H1 (cell line): ENCODE results near the gene MRPS31. TPM values are rescaled to one million over a fixed set of nuclear protein-coding genes. Genes with fewer than 3 reads are reported as not detected.

Experiments
- CTCF ChIA-PET: fragments of 300-600 bp; sonication (Branson Sonifier 250); formaldehyde crosslinking; loops from one replicate; lab custom pipeline; 2021; ENCODE audit not compliant: partially characterized antibody; lab: Charles Lee
- POLR2A ChIA-PET: fragments of 300-600 bp; sonication (Branson Sonifier 250); formaldehyde crosslinking; loops from one replicate; lab custom pipeline; 2021; ENCODE audit warnings: inconsistent platforms; ENCODE audit not compliant: partially characterized antibody; lab: Charles Lee
- DNase-seq, 2 experiments: peaks; one replicate each; pipeline versions ENCODE4 v3.0.0 to v3.0.0-alpha.2; 2010 to 2022; ENCODE audit warnings: low spot score in 2 of 2, low read depth in 1 of 2, mixed read lengths in 1 of 2
- FAIRE-seq: peaks from 2 replicates; lab custom pipeline; 2011; peaks lifted over from hg19 to GRCh38; lab: Jason Lieb, UNC
- H2AFZ ChIP-seq: 2 replicates; pipeline ENCODE4 v1.8.1; 2012; ENCODE audit warnings: low read length, inconsistent platforms
- H2AK5ac ChIP-seq: 2 replicates; pipeline ENCODE4 v1.6.1; 2013; ENCODE audit warnings: low read depth, low read length
- H2BK120ac ChIP-seq: replicated peaks from 2 replicates; pipeline ENCODE3; 2013; ENCODE audit warnings: low read depth, low read length, inconsistent platforms
- H2BK12ac ChIP-seq: 2 replicates; pipeline ENCODE4 v1.6.1; 2013; ENCODE audit warnings: low read depth, low read length
- H2BK15ac ChIP-seq: 2 replicates; pipeline ENCODE4 v1.6.1; 2013; ENCODE audit warnings: low read length
- H2BK20ac ChIP-seq: 2 replicates; pipeline ENCODE4 v1.6.1; 2013; ENCODE audit warnings: low read length
- H2BK5ac ChIP-seq: 2 replicates; pipeline ENCODE4 v1.6.1; 2013; ENCODE audit warnings: low read depth, low read length
- H3K14ac ChIP-seq: 2 replicates; pipeline ENCODE4 v1.6.1; 2013; ENCODE audit warnings: inconsistent platforms; ENCODE audit not compliant: insufficient read length
- H3K18ac ChIP-seq: 2 replicates; pipeline ENCODE4 v1.6.1; 2013; ENCODE audit warnings: low read length; ENCODE audit errors: extremely low read depth
- H3K23ac ChIP-seq: 2 replicates; pipeline ENCODE4 v1.6.1; 2013; ENCODE audit warnings: inconsistent platforms; ENCODE audit not compliant: insufficient read length
- H3K23me2 ChIP-seq: 2 replicates; pipeline ENCODE4 v1.6.1; 2013; ENCODE audit warnings: low read depth, low read length
- H3K27ac ChIP-seq: 2 replicates; pipeline ENCODE4 v1.6.1; 2011; ENCODE audit warnings: low read depth, low read length, inconsistent platforms
- H3K27me3 ChIP-seq, 4 experiments: replicated peaks in 1 of 4; 1 replicate in 1 of 4; 2 replicates in 3 of 4; pipeline versions ENCODE4 v1.6.1 to v1.8.1; 2011 to 2013; ENCODE audit warnings: low read length in 3 of 4, mild to moderate bottlenecking in 3 of 4, inconsistent platforms in 2 of 4, mixed read lengths in 2 of 4, moderate library complexity in 1 of 4; ENCODE audit not compliant: control insufficient read depth in 3 of 4, insufficient read depth in 3 of 4; ENCODE audit errors: extremely low read depth in 1 of 4
- H3K36me3 ChIP-seq, 4 experiments: 2 replicates each; pipeline versions ENCODE4 v1.6.1 to v1.8.1; 2011 to 2013; ENCODE audit warnings: mild to moderate bottlenecking in 4 of 4, low read length in 3 of 4, moderate library complexity in 2 of 4, control low read depth in 1 of 4, inconsistent platforms in 1 of 4; ENCODE audit not compliant: insufficient read depth in 4 of 4, control insufficient read depth in 2 of 4
- H3K4ac ChIP-seq: replicated peaks from 2 replicates; pipeline ENCODE3; 2013; ENCODE audit warnings: low read length, low read depth, mixed read lengths, inconsistent platforms; ENCODE audit not compliant: insufficient read length
- H3K4me1 ChIP-seq, 4 experiments: replicated peaks in 1 of 4; 1 replicate in 1 of 4; 2 replicates in 3 of 4; pipeline versions ENCODE4 v1.6.1 to v1.8.1; 2011 to 2013; ENCODE audit warnings: low read length in 3 of 4, inconsistent platforms in 2 of 4, mixed read lengths in 1 of 4; ENCODE audit not compliant: insufficient read depth in 4 of 4, control insufficient read depth in 3 of 4
- H3K4me2 ChIP-seq, 2 experiments: 2 replicates each; pipeline versions ENCODE4 v1.6.1 to v1.8.1; 2011 to 2013; ENCODE audit warnings: low read depth in 2 of 2, low read length in 2 of 2, control low read depth in 1 of 2, inconsistent platforms in 1 of 2, mild to moderate bottlenecking in 1 of 2; ENCODE audit not compliant: insufficient read depth in 1 of 2
- H3K4me3 ChIP-seq, 4 experiments: fragments of 200-600, 300-600 bp in 1 of 4; sonication (generic), shearing (Covaris generic), sonication (Bioruptor Twin) in 1 of 4; 2 replicates each; pipeline versions ENCODE4 v1.5.1 to v1.8.1; 2011 to 2016; ENCODE audit warnings: low read length in 4 of 4, low read depth in 3 of 4, control low read depth in 2 of 4, inconsistent platforms in 2 of 4, mild to moderate bottlenecking in 2 of 4, mixed read lengths in 1 of 4, moderate library complexity in 1 of 4; ENCODE audit not compliant: insufficient read depth in 2 of 4; ENCODE audit errors: extremely low read depth in 1 of 4
- H3K56ac ChIP-seq: replicated peaks from 2 replicates; pipeline ENCODE3; 2013; ENCODE audit warnings: low read depth, mild to moderate bottlenecking, mixed read lengths, low read length, inconsistent platforms; ENCODE audit not compliant: insufficient read length
- H3K79me1 ChIP-seq: 2 replicates; pipeline ENCODE4 v1.6.1; 2013; ENCODE audit warnings: low read depth, low read length, control low read depth
- H3K79me2 ChIP-seq, 2 experiments: 2 replicates each; pipeline versions ENCODE4 v1.6.1 to v1.8.1; 2012 to 2013; ENCODE audit warnings: low read length in 2 of 2, mild to moderate bottlenecking in 2 of 2, inconsistent platforms in 1 of 2; ENCODE audit not compliant: insufficient read depth in 2 of 2, control insufficient read depth in 1 of 2
- H3K9ac ChIP-seq, 4 experiments: replicated peaks in 1 of 4; 1 replicate in 1 of 4; 2 replicates in 3 of 4; pipeline versions ENCODE4 v1.6.1 to v1.8.1; 2011 to 2013; ENCODE audit warnings: low read depth in 3 of 4, low read length in 3 of 4, control low read depth in 2 of 4, mild to moderate bottlenecking in 2 of 4, moderate library complexity in 2 of 4, inconsistent platforms in 1 of 4; ENCODE audit errors: extremely low read depth in 1 of 4
- H3K9me3 ChIP-seq, 2 experiments: 2 replicates each; pipeline versions ENCODE4 v1.6.1 to v1.8.1; 2012 to 2013; ENCODE audit warnings: mild to moderate bottlenecking in 2 of 2, moderate library complexity in 2 of 2, control low read depth in 1 of 2, inconsistent platforms in 1 of 2, low read depth in 1 of 2, low read length in 1 of 2, mixed read lengths in 1 of 2; ENCODE audit not compliant: insufficient read depth in 2 of 2
- H4K20me1 ChIP-seq, 2 experiments: replicated peaks in 1 of 2; 2 replicates each; pipeline versions ENCODE3 to v1.8.1; 2011 to 2013; ENCODE audit warnings: inconsistent platforms in 2 of 2, low read length in 2 of 2, mild to moderate bottlenecking in 1 of 2; ENCODE audit not compliant: insufficient read depth in 2 of 2, control insufficient read depth in 1 of 2
- H4K5ac ChIP-seq: 2 replicates; pipeline ENCODE4 v1.6.1; 2013; ENCODE audit warnings: low read length, low read depth, mixed read lengths, inconsistent platforms; ENCODE audit not compliant: insufficient read length
- H4K8ac ChIP-seq: 2 replicates; pipeline ENCODE4 v1.8.0; 2013; ENCODE audit warnings: mild to moderate bottlenecking, moderate library complexity, low read length, inconsistent platforms; ENCODE audit not compliant: insufficient read depth; ENCODE audit errors: extremely low read depth
- H4K91ac ChIP-seq: replicated peaks from 2 replicates; pipeline ENCODE3; 2013; ENCODE audit warnings: low read length, mixed read lengths, inconsistent platforms; ENCODE audit not compliant: insufficient read length
- CEBPB ChIP-seq: IDR thresholded peaks from 2 replicates; pipeline ENCODE4 v1.6.1; 2012; ENCODE audit warnings: low read depth, low read length
- GABPA ChIP-seq: IDR thresholded peaks from 2 replicates; pipeline ENCODE4 v1.6.1; 2011; ENCODE audit warnings: mild to moderate bottlenecking, low read length, moderate library complexity, borderline replicate concordance; ENCODE audit not compliant: insufficient read depth
- SAP30 ChIP-seq: fragments of 300-600 bp; sonication (generic); IDR thresholded peaks from 2 replicates; pipeline ENCODE4 v1.7.1; 2012; ENCODE audit warnings: low read length, moderate library complexity, mild to moderate bottlenecking, inconsistent platforms; ENCODE audit not compliant: insufficient read depth, insufficient replicate concordance
- WGBS, 2 experiments: shearing (Covaris generic) in 1 of 2; methylation state at CpG; one replicate each; pipeline versions ENCODE4 v1.1.6 to v1.1.7; 2013 to 2015; ENCODE audit warnings: low lambda C conversion rate in 2 of 2, mixed read lengths in 2 of 2, inconsistent platforms in 1 of 2, low coverage in 1 of 2, missing lambda C conversion rate in 1 of 2; ENCODE audit not compliant: insufficient replicate concordance in 2 of 2, insufficient coverage in 1 of 2, insufficient read length in 1 of 2; ENCODE audit errors: extremely low coverage in 1 of 2, missing lambda C conversion rate in 1 of 2; 5-methylcytosine and 5-hydroxymethylcytosine counted together
- polyA plus RNA-seq, 7 experiments: library from polyadenylated mRNA; depleted of rRNA in 3 of 7; stranded (reverse) in 5 of 7; unstranded in 2 of 7; fragments of >200 nt in 5 of 7; fragments of 200-250 nt in 2 of 7; gene quantifications; 1 replicate in 5 of 7; 2 replicates in 1 of 7; 4 replicates in 1 of 7; pipeline versions ENCODE4 v1.2.1 to v1.2.3, GENCODE V29; 2011 to 2013; ENCODE audit warnings: missing spikeins in 2 of 7, mixed read lengths in 2 of 7
- total RNA-seq: library from RNA; stranded (reverse); fragmentation: NEBNext Ultra II Directional; extraction: Animal tissue kit (Norgen Biotek cat#: 25700); gene quantifications from 2 replicates; pipeline ENCODE4 v1.2.1, GENCODE V29; 2021

Gene MRPS31
- total and polyA plus RNA-seq, 2 of the 8 experiments (the other 6 are each of a cell fraction or from before 2014, with no cell fraction given) = 13.6 to 33.3 TPM

DNA sequence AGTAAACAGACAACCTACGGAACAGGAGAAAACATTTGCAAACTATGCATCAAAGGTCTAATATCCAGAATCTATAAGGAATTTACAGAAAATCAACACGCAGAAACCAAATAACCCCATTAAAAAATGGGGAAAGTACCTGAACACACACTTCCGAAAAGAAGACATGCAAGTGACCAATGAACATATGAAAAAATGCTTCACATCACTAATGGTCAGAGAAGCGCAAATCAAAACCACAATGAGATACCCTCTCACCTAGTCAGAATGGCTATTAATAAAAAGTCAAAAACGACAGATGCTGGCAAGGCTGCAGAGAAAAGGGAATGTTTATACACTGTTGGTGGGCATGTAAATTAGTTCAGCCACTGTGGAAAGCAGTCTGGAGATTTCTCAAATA is 47.9 kb upstream of the MRPS31 start:
- Histone ChIP-seq H3K27me3 (no peaks in the 10 kb centered on the region), H4K8ac (no peak overlapping the region), H3K9me3 (no peaks in the 10 kb centered on the region), H2BK20ac (no peak overlapping the region), H3K4me1 (no peaks in the 10 kb centered on the region), H3K4me3 (no peak overlapping the region), H2BK120ac (no peak overlapping the region), H3K14ac (no peak overlapping the region), H3K18ac (no peak overlapping the region), H3K4ac (no peak overlapping the region), H3K23me2 (no peaks in the 10 kb centered on the region), H3K79me1 (no peaks in the 10 kb centered on the region), H3K4me2 (no peak overlapping the region), H2BK5ac (no peak overlapping the region), H2AFZ (no peak overlapping the region), H2AK5ac (no peak overlapping the region), H3K9ac (no peak overlapping the region), H4K5ac (no peak overlapping the region), H2BK12ac (no peak overlapping the region), H3K23ac (no peak overlapping the region), H3K36me3 (no peaks in the 10 kb centered on the region), H2BK15ac (no peak overlapping the region), H4K20me1 (no peaks in the 10 kb centered on the region), H4K91ac (no peak overlapping the region), H3K56ac (no peak overlapping the region), H3K79me2 (no peaks in the 10 kb centered on the region), H3K27ac (no peak overlapping the region)
- DNase-seq (no peak), FAIRE-seq (no peak)
- POLR2A ChIA-PET = no interaction called here
- no peak for TF ChIP-seq SAP30
- no peak for TF ChIP-seq CEBPB
- TF ChIP-seq GABPA = no peak
- 90% methylated on average over 5 of the region's 5 CpGs; no CpG with 5 or more reads in 1 of the 2 experiments for WGBS, 2 experiments
- CTCF ChIA-PET = no interaction called here
